ENCODE measurements around the gene LPCAT3. TPM values are rescaled to one million over a fixed set of nuclear protein-coding genes. Genes with fewer than 3 reads are reported as not detected.

The LPCAT3 gene, protein sequence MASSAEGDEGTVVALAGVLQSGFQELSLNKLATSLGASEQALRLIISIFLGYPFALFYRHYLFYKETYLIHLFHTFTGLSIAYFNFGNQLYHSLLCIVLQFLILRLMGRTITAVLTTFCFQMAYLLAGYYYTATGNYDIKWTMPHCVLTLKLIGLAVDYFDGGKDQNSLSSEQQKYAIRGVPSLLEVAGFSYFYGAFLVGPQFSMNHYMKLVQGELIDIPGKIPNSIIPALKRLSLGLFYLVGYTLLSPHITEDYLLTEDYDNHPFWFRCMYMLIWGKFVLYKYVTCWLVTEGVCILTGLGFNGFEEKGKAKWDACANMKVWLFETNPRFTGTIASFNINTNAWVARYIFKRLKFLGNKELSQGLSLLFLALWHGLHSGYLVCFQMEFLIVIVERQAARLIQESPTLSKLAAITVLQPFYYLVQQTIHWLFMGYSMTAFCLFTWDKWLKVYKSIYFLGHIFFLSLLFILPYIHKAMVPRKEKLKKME
- 19.3 and 21.3 TPM in 2 replicates for total RNA-seq

DNA sequence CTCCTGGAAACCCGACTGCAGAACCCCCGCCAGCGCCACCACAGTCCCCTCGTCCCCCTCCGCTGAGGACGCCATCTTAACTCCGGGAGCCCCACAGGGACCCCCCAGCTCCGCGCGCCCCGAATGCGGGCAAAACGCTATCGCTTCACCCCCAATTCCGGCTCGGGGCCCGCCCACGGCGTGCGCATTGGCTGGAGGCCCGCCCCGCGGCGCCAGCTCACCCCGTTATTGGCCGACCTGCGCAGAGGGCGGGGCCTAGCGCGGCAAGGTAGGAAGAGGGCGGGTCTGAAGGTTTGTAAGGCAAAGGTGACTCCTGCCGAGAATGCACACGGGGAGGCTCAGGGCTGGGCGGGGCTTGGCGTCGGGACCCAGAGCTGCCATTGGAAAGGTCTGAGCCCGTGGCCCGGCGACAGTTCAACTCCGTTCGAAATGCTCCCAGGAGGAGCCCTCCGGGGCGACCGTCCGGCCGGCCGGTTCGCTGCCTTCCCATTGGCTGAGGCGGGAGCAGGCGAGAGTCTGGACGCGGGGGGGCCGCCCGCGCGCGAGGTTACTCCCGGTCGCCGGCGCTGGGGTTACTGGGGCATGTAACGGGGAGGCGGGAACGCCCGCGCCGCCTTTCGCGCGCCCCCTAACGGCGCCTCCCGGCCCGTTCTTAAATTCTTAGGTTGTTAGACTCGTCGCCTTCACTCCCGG, at the start of gene LPCAT3:
LPCAT3 (minus strand) TSS at position 127 of the 693 bp plus-strand sequence; CDS start at position 75, 52 bp downstream.
- peak; percentile 96 for ATAC-seq (ENCODE audit: low read depth)
- H3K27ac Mint-ChIP-seq = peak within 1 kb of the TSS; percentile 77
- peak within 1 kb of the TSS; percentile 87 for H3K4me3 Mint-ChIP-seq
- CTCF ChIA-PET = interaction anchor here (0.6 to 1.2 kb wide), 9 partner anchors 10 to 126 kb away, joined by 3 to 8 read pairs (median 3); partner anchors contain the start of genes C12orf57 and RNU7-1
- TF ChIP-seq, protein P1, sequence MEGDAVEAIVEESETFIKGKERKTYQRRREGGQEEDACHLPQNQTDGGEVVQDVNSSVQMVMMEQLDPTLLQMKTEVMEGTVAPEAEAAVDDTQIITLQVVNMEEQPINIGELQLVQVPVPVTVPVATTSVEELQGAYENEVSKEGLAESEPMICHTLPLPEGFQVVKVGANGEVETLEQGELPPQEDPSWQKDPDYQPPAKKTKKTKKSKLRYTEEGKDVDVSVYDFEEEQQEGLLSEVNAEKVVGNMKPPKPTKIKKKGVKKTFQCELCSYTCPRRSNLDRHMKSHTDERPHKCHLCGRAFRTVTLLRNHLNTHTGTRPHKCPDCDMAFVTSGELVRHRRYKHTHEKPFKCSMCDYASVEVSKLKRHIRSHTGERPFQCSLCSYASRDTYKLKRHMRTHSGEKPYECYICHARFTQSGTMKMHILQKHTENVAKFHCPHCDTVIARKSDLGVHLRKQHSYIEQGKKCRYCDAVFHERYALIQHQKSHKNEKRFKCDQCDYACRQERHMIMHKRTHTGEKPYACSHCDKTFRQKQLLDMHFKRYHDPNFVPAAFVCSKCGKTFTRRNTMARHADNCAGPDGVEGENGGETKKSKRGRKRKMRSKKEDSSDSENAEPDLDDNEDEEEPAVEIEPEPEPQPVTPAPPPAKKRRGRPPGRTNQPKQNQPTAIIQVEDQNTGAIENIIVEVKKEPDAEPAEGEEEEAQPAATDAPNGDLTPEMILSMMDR (IDR thresholded peaks at IDR 0.05) = no peak
- no peaks in the 10 kb centered on the region for H3K9me3 Mint-ChIP-seq
- POLR2A ChIA-PET = interaction anchor here (0.6 to 2.2 kb wide), 16 partner anchors 8 to 614 kb away, joined by 3 to 58 read pairs (median 3); partner anchors contain the start of genes C12orf57, MLF2, RNU7-1 and SPSB2
- DNase-seq = peak; percentile 94
- intact Hi-C loops (cut with micrococcal nuclease) = loop anchor here (1.0 to 5.0 kb wide), 12 partner anchors 48 to 619 kb away; partner anchors contain the start of genes C12orf57, C1R, CDCA3 and CHD4
- peaks cover 8% of the 10 kb centered on the region for H3K36me3 Mint-ChIP-seq (ENCODE audit: low read depth)
- H3K4me1 Mint-ChIP-seq = peaks cover 20% of the 10 kb centered on the region
- H3K27me3 Mint-ChIP-seq = no peaks in the 10 kb centered on the region

DNA sequence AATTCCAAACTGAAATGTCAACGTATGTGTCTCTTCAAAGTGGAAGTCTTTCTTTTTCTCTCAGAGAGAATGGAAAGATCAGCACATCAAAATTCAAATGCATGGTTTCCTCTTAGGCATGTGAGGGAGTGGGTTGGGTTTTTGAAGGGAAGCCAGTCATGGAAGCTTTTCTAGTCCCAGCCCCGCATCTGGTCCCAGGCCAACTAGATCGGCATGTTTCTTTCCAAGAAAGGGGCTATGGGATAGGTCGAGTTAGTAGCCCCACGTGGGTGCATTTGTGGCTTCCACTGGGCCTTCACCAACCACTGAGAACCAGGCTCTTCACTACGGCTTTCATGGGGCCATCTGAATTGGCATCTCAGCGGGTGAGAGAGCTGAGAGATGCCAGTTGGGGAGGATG, 48.8 kb upstream of the LPCAT3 start:
- intact Hi-C loops (cut with micrococcal nuclease) = no loop called here
- Mint-ChIP-seq H3K27ac (no peak overlapping the region), H3K9me3 (no peaks in the 10 kb centered on the region), H3K27me3 (peaks cover 12% of the 10 kb centered on the region), H3K4me1 (no peaks in the 10 kb centered on the region), H3K4me3 (no peak overlapping the region), H3K36me3 (ENCODE audit: low read depth) (no peaks in the 10 kb centered on the region)
- TF ChIP-seq, protein P1 (IDR thresholded peaks at IDR 0.05) = no peak
- ATAC-seq (ENCODE audit: low read depth) (no peak), DNase-seq (no peak)
- ChIA-PET CTCF (no interaction called here), POLR2A (no interaction called here)

DNA sequence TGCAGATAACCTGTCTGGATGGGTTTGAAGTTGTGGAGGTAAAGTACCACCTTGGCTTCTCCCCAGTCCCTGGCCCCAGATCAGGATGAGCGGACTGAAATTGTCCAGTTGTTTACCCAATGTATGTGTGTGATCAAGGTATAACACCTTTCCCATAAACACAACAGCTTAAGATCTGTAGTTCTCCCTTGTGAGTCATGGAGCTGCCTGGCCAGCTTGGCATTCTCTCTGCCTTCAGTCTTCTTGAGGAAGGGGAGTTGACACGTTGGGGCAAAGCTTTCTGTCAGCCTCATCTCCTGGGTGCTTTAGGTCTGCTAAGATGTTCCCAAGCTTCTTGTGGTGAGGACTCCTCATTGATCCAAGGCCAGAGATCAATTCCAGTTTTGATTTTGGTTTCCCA, 48.3 kb upstream of the LPCAT3 start:
- ChIA-PET POLR2A (no interaction called here), CTCF (no interaction called here)
- TF ChIP-seq, protein P1 (IDR thresholded peaks at IDR 0.05) = no peak
- H3K4me1 Mint-ChIP-seq = no peaks in the 10 kb centered on the region
- intact Hi-C loops (cut with micrococcal nuclease) = no loop called here
- H3K36me3 Mint-ChIP-seq (ENCODE audit: low read depth) = no peaks in the 10 kb centered on the region
- peaks cover 12% of the 10 kb centered on the region for H3K27me3 Mint-ChIP-seq
- no peak overlapping the region for H3K4me3 Mint-ChIP-seq
- no peak for DNase-seq
- no peak for ATAC-seq (ENCODE audit: low read depth)
- no peaks in the 10 kb centered on the region for H3K9me3 Mint-ChIP-seq
- H3K27ac Mint-ChIP-seq = no peak overlapping the region

DNA sequence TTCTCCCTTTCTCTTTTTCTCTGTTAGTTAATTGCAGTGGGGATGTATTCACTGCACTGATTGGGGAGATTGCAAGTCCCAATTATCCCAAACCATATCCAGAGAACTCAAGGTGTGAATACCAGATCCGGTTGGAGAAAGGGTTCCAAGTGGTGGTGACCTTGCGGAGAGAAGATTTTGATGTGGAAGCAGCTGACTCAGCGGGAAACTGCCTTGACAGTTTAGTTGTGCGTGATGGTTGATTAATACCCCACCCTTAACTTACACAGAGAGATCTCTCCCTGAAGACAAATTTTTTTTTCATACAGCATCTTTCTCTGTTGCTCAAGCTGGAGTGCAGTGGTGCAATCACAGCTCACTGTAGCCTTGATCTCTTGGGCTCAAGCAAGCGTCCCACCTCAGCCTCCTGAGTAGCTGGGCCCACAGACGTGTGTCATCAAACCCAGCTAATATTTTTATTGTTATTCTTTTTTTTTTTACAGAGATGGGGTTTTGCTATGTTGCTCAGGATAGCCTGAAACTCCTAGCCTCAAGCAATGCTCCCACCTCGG, 46.9 kb upstream of the LPCAT3 start:
- TF ChIP-seq, protein P1 (IDR thresholded peaks at IDR 0.05) = no peak
- POLR2A ChIA-PET = no interaction called here

More for the DNA sequence above, 46.9 kb upstream of the LPCAT3 start:
- DNase-seq (no peak), ATAC-seq (ENCODE audit: low read depth) (no peak)
- Mint-ChIP-seq H3K36me3 (ENCODE audit: low read depth) (no peaks in the 10 kb centered on the region), H3K27me3 (peaks cover 16% of the 10 kb centered on the region), H3K4me3 (no peak overlapping the region), H3K4me1 (no peaks in the 10 kb centered on the region), H3K27ac (no peak overlapping the region), H3K9me3 (no peaks in the 10 kb centered on the region)
- CTCF ChIA-PET = no interaction called here
- intact Hi-C loops (cut with micrococcal nuclease) = no loop called here
